CD4-positive, alpha-beta T cell treated with Interferon gamma for 1 hour (primary cell): ENCODE data around the gene LRCH1.
"Not testable (repeated sequence)": the region's sequence is repeated elsewhere in the genome, so short reads cannot be mapped to it uniquely, and the experiment has no call there.

Source experiments
- DNase-seq: peaks from one replicate; pipeline ENCODE4 v3.0.0-alpha.2; 2020

LRCH1 gene

DNA sequence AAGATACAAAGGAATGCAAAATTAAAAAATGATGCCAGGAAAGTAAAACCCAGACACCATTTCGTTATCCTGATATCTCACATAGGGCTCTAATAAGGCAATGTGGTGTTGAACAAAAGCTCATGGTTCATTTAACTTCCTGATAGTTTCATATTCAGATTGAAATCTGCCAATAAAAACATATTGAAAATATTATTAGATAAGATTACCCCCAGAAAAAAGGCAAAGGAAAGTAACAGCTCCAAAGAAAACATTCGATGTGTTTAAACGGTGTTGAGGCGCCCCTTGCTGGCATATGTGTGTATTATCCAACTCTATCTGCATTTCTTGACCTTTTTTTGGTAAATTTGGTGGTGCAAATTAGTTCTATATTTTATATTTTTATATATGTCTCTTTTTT lies 168.1 kb downstream of the LRCH1 start:
- DNase-seq: peak; percentile 21

DNA sequence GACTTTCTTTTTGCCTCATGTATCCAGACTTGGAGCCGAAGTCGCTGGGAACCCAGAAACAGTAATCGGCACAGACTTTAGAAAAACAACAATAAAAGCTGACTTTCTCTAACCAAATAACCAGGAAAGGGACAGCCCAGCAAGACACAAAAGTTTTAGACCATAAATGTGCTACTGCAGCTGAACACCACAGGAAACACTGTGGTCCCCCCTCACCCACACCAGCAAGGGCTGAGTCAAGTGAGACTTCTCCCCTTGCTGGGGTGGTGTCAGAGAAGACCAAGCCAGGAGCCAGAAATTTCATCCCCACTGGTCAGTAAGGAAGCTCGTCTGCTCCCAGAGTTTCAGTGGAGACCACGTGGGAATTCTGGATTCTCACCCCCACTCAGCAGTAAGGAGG lies 173.4 kb downstream of the LRCH1 start:
- DNase-seq: no peak

DNA sequence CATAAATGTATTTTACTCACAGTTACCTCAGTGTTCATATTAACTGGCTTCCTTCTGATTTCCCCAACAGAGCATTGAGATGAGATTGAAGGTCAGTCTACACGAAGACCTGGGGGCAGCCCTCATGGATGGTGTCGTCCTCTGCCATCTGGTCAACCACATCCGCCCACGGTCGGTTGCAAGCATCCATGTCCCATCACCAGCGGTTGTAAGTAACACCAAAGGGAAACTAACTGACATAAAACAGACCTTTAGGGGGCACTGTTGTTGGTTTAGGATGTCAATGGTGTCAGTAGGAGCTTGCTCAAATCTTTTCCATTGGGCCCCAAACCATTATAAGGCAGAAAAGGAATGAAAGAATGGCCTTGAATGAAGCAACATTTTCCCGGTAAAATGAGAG lies 175.8 kb downstream of the LRCH1 start:
- no peak for DNase-seq

DNA sequence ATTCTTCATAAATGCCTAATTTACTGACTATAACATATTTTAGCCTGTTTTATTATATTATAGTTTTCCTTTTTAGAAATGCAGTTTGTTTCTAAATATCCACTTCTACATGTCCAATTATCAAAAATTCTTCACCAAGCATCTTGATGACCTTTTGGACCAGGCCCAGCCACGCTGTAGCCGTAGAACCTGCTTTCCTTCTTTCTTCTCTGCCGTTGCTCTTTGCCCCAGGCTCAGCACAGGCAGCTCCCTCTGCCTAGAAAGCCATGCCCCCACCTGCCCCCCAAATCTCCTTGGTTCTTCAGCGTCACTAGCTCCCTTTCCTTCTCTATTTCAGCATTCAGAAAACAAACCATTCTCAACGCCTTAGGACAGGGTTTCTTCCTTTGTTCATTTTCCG lies 178.6 kb downstream of the LRCH1 start:
- no peak for DNase-seq

DNA sequence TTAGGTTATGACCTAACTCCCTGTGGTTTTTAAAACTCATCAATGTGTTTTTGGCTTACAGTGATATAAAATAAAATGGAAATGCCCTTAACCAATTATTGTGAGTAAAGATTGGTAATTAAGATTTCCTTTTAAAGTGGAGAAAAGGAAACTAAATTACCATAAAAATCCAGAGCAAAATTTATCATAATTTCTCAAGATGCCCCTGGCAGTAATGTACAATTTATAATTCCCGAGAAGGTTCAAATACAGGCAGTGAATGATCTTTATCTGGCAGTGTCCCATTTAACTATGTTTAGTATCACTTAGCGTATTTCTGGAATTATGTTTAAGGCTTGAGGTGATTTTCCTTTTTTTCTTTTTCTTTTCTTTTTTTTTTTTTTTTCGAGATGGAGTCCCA lies 182.5 kb downstream of the LRCH1 start:
- no peak for DNase-seq

DNA sequence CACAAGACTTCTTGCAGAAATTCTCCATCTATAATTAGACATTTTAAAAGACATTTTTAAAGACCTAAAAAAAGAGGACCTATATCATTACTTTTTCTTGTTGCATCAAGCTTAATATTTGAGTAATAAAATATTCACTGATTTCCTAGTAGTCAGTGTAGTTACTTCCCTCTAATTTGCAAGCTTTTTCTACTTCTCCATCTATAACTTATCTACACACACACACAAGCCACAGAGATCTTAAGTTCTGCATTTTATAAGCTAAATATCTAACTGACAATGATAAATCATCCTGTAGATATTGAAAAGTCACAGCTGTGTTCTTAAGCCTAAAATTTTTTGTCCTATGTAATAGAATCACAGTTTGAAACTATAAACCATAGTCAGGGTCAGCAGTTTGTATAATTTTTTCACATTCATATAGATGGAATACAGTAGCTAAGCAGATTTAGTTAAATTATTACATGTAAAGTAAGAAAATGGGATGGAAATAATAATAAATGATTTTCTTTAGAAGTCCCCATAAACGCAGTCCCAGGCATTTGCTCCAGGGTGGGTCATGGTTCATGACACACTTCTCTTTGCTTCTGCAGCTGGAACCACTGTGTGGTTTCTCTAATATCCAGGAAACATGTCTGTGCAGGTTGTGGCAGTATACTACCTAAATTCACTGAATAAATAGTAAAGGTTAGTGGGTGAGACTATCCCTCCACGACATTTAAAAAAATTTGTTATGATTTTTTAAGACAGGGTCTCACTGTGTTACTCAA lies 183.8 kb downstream of the LRCH1 start:
- DNase-seq: no peak

DNA sequence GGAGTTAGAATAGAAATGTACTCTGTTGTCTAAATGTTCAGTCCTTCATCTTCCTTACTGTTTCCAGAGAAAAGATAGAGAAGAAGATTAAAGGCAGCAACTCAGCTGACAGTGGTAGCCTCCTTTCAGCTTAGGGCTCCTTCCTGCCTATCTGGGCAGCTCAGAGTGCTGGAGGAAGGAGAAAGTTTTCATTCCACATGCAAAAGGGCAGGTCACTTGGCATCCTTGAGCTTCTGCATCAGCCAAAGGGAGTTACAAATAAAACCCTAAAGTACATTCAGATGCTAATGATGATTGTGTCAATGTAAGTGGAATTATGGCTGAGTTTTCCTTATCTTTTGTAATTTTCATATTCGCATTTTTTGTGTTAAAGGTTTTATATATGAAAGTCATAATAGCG lies 185.1 kb downstream of the LRCH1 start:
- DNase-seq: no peak

DNA sequence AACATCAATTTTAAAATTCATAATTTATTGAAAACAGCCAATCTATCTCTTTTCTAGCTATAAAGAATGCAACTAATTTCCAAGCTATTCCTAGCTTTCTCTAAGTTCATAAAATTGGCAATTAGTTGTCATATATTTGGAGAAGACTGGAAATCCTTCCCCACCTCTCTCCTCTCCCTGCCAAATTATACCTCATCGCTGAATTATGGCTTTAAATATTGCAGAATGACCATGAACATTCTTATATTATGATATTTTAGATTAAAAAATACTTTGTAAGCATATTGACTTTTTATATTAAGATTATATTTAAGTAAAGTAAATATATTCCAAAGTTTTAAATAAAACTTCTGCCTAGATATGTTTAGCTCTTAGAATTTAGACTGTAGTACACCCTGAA lies 185.8 kb downstream of the LRCH1 start:
- no peak for DNase-seq

DNA sequence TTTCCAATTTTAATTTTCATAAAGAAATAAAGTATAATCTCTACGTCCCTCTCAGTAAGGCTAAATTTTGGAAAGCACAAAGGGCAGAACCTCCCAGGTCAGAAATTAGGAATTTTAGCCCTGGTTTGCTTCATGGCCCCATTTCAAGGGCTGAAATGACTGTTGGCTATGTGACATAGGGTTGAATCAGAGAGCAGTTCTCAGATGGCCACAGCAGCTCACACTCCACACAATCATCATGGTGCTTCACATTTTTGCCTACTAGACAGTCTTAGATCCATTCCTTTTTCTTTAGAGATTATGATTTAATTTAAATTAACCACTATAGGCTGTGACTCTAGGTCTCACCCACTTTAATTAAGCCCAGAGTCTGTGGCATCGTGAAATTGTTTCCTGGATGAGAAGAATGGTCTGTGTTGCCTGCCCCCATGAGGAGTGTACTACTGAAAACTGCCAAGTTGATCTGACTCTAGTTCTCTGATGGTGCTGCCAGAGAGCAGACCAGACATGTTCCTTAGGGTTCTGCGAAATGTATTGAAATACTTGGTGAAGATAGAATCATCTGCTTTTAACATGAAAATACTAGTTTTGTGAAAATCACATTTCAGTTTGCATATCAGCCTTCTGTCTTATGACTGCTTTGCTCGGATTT lies 186.6 kb downstream of the LRCH1 start:
- no peak for DNase-seq

DNA sequence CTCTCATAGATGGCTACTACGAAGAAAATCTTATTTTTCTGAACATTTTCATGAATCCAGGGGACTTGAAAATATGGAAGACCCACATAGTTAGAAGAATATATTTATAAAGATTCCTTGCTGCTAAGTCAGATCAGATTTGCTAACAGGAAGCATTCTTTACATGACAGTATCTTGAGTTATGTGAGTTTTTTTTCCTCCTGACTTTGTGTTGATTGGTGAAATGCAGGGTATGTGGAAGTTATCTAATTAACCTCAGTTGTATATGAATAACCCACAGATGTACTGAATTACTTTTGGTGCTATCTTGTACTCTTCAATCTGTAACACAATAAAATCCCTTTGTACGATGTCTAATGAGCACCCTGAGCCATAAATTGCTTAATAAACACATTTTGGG lies 190.2 kb downstream of the LRCH1 start:
- no peak for DNase-seq

DNA sequence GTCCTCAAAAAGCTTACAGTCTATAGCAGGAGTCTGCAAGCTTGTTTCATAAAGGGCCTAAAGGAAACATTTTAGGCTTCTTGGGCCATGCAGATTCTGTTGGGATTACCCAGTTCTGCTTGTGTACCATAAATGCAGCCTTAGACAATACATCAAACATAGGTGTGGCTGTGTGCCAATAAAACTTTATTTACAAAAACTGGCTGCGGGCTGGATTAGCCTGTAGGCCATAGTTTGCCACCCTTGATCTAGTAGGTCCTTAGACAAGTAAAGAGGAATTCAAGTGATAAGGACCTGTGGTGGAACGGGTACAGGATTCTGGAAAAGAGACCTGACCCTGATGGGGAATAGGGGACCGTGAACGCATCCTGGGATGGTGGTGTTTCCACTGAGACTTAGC lies 192.1 kb downstream of the LRCH1 start:
- no peak for DNase-seq

DNA sequence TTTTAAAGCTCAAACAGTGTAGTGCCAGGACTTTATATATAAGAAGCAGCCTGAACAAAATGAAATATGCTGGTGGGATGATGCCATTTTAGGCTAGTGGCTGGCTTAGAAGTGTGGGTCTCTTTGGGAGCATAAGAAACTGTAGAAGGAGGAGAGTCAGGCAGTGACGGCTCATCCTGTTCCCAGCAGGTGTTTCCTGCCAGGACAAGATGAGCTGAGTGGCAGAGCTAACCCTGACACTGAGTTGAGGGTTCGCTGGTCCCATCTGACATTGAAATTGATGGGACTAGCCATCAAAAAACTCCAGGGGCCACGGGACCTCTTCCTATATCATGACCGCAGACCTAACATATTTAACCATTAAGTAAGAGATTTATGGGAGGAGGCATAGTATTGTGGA lies 192.7 kb downstream of the LRCH1 start:
- DNase-seq: no peak

DNA sequence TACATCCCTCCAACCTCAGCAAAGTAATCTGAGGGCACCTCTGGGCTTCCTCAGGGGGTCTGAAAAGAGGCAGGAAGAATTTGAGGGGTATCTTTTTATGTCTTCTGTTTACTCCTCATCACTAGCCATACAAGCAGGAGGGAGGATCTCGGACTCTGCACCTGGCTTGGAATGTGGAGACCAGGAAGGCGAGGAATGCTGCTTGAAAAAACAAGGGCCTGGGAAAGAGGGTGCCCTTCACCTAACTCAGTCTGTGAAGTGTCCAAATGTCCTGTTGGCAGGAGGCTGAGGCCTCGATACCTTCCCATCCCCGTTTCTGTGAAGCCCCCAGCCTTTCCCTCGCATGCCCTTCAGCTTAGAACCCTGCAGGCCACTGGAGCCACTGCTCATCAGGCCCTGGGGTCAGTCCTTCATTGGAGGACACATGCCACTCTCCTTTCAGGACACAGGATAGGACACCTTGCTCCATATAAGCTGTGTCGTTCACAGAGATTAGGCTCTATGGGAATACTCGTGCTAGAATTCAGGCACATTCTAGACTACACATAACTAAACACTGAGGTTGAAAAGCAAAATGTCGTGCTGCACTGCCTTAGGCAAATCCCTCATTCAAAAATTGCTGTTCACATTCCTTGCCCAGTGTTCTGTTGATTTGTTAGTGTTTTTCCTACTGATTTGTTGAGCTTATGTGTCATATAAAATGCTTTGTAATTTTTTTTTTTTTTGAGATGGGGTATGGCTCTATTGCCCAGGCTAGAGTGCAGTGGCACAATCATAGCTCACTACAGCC lies 194.3 kb downstream of the LRCH1 start:
- no peak for DNase-seq

DNA sequence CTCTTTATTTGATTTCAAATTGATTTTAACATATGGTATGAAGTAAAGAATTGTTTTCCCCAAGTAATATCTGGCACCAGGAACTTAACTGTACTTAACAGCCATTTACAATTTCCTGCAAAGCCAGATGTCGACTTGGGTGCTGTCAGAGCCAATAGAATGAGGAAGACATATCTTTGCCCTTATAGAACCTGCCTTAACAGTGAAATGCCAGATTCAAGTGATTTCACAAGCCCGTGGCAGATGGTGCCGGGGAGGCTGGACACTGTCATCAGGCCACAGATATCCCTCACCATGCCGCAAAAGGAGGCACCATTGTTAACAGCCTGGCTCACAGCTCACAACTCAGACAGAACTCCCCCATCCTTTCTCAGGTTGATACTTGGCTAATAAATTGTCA lies 195.3 kb downstream of the LRCH1 start:
- DNase-seq: no peak

DNA sequence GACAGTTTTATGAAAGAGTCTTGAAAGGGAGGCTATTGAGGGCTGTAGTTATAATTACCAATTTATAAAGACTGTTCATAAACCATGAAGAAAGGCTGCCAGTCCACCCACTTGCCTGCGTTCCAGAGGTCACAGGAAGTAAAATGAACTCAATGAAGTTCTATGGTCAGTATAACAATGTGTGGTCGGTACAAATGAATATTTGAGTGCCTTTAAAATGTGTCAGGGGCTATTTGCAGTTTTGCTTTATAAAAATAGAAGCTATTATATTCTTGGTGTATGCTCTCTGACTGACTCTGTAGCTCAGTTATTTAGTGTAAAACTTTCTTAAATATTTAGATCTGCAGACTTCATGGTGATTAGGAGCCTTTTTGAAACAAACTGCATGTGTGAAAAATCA lies 197.0 kb downstream of the LRCH1 start:
- no peak for DNase-seq

DNA sequence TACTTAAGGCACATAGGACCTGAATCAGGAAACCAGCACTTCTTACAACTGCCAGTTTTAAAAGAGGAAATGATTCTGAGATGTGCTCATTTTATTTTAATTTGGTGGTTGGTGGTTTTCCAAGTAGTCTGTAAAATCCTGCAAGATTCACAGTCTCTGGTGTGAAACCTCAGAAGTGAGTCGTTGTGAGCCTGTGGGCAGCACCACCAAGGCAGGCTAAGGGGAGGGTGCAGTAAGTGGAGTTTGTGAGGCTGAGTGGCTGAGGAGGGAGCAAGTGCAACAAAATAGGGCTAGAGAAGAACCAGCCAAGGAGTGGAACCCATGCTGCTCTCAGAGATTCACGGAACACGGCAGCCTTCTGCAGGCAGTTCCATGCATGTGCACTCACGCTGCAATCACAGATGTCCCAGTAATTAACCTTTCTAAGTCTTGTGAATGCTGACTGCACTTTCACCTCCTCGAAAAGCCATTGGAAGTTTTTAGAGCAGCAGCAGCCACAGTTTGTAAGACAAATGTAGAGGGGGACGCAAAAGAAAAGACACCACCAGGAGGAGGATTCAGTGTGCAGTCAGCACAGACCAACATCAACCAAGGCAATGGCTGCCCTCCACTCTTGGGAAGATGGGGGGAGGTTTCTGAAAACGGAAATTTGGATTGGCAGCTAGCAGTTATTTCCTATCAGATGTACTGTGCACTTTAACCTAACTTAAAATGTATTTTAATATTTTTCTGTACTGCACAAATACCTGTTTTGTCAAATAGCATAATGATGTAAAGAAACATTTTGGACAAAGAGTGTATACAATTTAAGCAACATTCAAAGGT lies 199.1 kb downstream of the LRCH1 start:
- DNase-seq: peak; percentile 65

DNA sequence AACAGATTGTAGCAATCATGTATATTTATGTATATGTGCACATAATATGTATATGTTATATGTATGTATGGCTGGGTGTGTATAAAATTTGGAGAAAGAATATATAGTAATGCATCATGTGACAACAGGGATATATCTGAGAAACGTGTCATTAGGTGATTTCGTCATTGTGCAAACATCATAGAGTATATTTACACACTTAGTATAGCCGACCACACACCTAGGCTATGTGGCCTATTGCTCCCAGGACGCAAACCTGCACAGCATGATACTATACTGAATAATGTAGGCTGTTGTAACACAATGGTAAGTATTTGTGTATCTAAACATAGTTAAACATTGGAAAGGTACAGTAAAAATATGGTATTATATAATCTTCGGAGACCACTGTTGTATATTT lies 200.2 kb downstream of the LRCH1 start:
- no peak for DNase-seq

DNA sequence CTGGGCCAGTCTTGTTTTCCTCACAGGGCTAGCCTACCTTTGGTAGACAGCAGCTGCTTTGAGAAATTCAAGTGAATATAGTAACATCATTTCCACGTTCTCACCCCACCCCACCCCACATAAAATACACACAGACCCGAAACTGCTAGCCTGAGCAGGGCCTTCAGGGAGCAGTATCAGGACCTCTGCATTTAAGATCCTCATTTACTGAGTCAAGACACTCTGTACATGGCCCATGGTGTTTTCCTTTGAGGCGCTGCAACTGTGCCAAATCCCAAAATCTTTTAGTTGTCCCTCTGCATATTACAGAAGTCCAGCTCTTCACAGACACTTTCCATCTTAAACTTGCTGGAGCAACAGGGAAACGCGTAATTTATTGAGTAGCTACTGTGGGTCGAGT lies 200.9 kb downstream of the LRCH1 start:
- no peak for DNase-seq

DNA sequence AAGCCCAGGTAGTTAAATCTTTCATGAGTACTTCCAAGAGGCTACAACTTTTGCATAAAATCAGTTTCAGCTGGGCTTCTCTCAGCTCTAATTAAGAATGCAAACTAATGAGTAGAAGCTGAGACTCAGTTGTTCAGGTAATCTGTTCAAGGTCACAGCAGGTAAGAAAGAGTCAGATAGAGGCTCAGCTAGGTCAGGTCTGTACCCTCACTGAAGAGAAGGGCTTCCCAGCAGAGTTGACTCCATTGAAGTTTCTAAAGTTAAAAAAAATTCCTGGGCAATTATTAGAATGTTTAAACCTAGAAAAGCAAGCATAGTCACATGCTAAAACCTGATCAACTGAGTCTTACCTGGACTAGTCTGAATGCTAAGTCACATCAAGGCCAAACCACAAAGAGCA lies 201.8 kb downstream of the LRCH1 start:
- DNase-seq: no peak

DNA sequence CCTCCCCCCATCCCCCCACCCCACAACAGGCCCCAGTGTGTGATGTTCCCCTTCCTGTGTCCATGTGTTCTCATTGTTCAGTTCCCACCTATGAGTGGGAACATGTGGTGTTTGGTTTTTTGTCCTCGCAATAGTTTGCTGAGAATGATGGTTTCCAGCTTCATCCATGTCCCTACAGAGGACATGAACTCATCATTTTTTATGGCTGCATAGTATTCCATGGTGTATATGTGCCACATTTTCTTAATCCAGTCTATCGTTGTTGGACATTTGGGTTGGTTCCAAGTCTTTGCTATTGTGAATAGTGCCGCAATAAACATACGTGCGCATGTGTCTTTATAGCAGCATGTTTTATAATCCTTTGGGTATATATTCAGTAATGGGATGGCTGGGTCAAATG lies 202.5 kb downstream of the LRCH1 start:
- not testable (repeated sequence) for DNase-seq

DNA sequence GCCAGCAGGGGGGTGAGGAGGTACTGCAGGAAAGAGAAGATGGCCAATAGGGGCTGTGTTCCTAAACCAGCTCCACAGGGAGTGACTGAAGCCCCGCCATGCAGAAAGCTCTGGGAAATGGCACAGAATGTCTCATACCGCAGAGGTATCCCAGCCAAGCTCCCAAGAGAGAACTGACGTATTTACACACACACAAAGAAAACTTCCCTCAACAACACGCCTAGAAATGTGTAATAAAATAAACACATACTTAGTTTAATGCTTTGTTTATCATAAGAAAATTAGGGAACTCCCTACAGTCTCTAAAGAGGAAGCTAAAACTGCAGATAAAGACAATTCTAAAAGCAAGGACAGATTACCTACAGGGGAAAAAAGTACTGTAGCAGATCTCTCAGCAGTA lies 204.0 kb downstream of the LRCH1 start:
- no peak for DNase-seq

DNA sequence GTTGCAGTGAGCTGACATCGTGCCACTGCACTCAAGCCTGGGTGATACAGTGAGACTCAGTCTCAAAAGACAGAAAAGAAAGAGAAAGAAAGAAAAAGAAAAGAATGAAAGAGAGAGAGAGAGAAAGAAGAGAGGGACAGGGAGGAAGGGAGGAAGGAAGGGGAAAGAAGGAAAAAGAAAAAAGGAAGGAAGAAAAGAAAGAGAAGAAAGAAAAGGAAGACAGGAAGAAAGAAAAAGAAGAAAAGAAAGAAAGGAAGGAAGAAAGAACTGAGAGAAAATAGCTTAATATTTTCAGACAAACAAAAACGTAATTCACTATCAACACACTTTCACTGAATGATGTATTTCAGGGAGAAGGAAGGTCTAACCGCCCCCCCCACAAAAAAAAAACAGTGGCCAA lies 204.7 kb downstream of the LRCH1 start:
- DNase-seq: no peak

DNA sequence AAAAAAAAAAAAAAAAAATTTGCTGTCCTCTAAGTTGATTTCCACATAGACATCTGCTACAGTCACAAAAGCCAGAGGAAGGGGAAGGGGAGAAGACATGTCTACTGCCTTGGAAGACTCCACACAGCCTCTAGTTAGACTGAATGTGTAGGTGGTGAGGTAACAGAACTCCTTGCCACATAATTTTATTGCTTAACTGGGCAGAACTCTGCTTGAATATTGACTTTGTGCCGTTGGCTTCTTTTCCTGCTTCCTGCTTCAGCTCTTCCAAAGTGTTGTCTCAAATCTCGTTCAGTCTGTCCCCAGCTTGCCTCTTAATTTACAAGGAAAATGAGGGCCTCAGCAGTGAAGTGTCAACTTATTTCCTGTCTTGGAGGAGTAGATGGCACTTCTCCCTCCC lies 206.9 kb downstream of the LRCH1 start:
- no peak for DNase-seq
